K562 (cell line): ENCODE measurements around the gene PSD4. TPM values are rescaled to one million over a fixed set of nuclear protein-coding genes. Genes with fewer than 3 reads are reported as not detected.

Experiments used
- CHD4 ChIP-seq: fragments of 200-600 bp; sonication (generic); IDR thresholded peaks from 3 replicates; pipeline ENCODE4 v1.6.1; 2012; ENCODE audit warnings: low read depth, mild to moderate bottlenecking, mixed read lengths, low read length, inconsistent platforms; ENCODE audit not compliant: insufficient read depth, insufficient replicate concordance, poor library complexity, severe bottlenecking
- MNT ChIP-seq, 2 experiments: fragments of 450-650 bp; conservative IDR thresholded peaks; 2 replicates each; pipeline ENCODE4 v1.6.1; 2017; ENCODE audit warnings: mild to moderate bottlenecking in 2 of 2, moderate library complexity in 2 of 2
- NFIC ChIP-seq: fragments of 450-650 bp; IDR thresholded peaks from 2 replicates; pipeline ENCODE4 v1.6.1; 2017; ENCODE audit warnings: mild to moderate bottlenecking, inconsistent platforms
- POLR2G ChIP-seq: fragments of 200-400 bp; formaldehyde crosslinking; IDR thresholded peaks from 2 replicates; pipeline ENCODE4 v1.6.1; 2017; ENCODE audit warnings: low read depth, mild to moderate bottlenecking, antibody characterized with exemption, low read length, moderate library complexity
- RBM39 ChIP-seq: fragments of 200-400 bp; formaldehyde crosslinking; optimal IDR thresholded peaks from 2 replicates; pipeline ENCODE3; 2018; ENCODE audit warnings: low read depth, low read length
- SMAD4 ChIP-seq: fragments of 250-450 bp; sonication (Bioruptor Pico); conservative IDR thresholded peaks from 2 replicates; pipeline ENCODE4 v1.8.0; 2021; ENCODE audit warnings: inconsistent platforms, mild to moderate bottlenecking, moderate library complexity
- ZNF24 ChIP-seq: fragments of 450-650 bp; IDR thresholded peaks from 2 replicates; pipeline ENCODE4 v1.6.1; 2016
- ZNF316 ChIP-seq: fragments of 450-650 bp; IDR thresholded peaks from 2 replicates; pipeline ENCODE4 v1.6.1; 2016
- ZNF740 ChIP-seq, 3 experiments: fragments of 200-800 bp in 1 of 3; sonication (Bioruptor generic) in 1 of 3; sonication (generic) in 1 of 3; formaldehyde crosslinking in 1 of 3; IDR thresholded peaks; 2 replicates each; pipeline versions ENCODE4 v1.6.1 to v1.8.0; 2016 to 2022; ENCODE audit warnings: mild to moderate bottlenecking in 2 of 3, missing compliant biosample characterization in 2 of 3, missing genetic modification characterization in 2 of 3, missing genetic modification reagents in 1 of 3
- polyA plus RNA-seq, 8 experiments: library from polyadenylated mRNA; depleted of rRNA in 4 of 8; stranded (reverse) in 5 of 8; unstranded in 3 of 8; fragments of >200 nt; fragmentation: Nextera tagmentation in 2 of 8; fragmentation: Illumina TruSeq in 1 of 8; extraction: Ambion mirVana in 2 of 8; extraction: Trizol in 1 of 8; gene quantifications; 2 replicates each; pipeline versions ENCODE4 v1.2.1 to v1.2.3, GENCODE V29; 2011 to 2014; ENCODE audit warnings: inconsistent platforms in 1 of 8, missing spikeins in 1 of 8
- total RNA-seq, 7 experiments: library from RNA; depleted of rRNA in 6 of 7; stranded (reverse); fragments of >200 nt in 6 of 7; fragmentation: Illumina TruSeq in 2 of 7; extraction: Trizol in 2 of 7; gene quantifications; 2 replicates each; pipeline versions ENCODE4 v1.2.1 to v1.2.3, GENCODE V29; 2011 to 2021; ENCODE audit warnings: low replicate concordance in 1 of 7

Gene PSD4
- total and polyA plus RNA-seq, 9 of the 15 experiments (the other 6 are each of a cell fraction or from before 2014, with no cell fraction given), result 0.46 to 54.0 (median 20.8) TPM

- TF ChIP-seq ZNF740 (CRISPR knock-in tag; IDR thresholded peaks at IDR 0.05) (no peak), ZNF740 (tag; IDR thresholded peaks at IDR 0.05) (no peak), NFIC (peak; percentile 73), ZNF24 (peak; percentile 66), MNT (conservative IDR thresholded peaks at IDR 0.05) (0 out of 4 replicates have a peak, but pooled peaks of 1 of the 2 experiments have one; percentile 14), SMAD4 (CRISPR knock-in tag) (no peak), RBM39 (no peak), ZNF316 (peak; percentile 52), POLR2G (peak; percentile 23; the same call in 1 of the 2 replicates), CHD4 (no peak)
Measured at GRCh38 chr2:113240150-113240914, 66.6 kb downstream of the PSD4 start (continued).
